Pericardium fibroblast (primary cell): Measurements from ENCODE around the gene CADPS. TPM values are rescaled to one million over a fixed set of nuclear protein-coding genes. Genes with fewer than 3 reads are reported as not detected.

Experiments used
- total RNA-seq: library from RNA; depleted of rRNA; stranded (reverse); fragments of >200 nt; gene quantifications from 2 replicates; pipeline ENCODE4 v1.2.3, GENCODE V29; 2015

The CADPS gene
- under 0.01 TPM in 1 of 2 replicates, not detected in the other for total RNA-seq

DNA sequence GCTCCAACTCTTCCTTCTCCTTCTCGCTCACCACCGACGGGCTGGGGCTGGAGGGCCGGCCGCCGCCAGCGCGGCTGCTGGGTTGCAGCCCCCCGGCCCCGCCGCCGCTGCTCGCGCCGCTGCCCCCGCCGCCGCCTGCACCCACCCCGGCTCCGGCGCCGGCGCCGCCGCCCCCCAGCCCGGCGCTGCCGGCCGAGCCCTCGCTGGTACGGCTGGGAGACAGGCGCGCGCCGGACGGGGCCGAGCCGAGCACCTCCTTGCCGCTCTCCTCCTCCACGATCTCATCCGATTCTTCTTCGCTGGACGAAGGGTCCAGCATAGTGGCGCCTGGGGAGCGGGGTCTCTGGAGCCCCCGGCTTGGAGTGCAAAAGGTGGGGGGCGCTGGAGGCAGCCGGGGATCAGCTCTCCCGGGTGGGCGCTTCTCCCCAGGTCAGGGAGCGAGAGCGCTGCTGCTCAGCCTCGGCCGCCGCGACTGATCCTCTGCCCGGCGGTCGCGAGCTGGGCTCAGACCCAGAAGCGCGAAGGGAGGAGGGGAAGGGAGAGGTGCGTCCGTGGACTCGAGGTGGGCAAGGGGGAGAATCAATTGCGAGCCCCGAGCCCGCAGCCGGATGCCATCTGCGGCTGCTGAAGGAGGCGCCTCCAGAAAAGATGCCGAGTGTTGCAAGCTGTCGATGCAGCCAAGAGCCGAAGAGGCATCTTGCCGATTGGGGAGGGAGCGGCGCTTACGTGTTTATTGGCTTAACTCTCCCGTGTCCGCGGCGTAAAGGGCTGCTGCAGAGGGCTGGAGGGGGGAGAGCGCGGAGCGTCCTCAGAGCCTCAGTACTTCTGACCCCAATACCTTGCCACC lies at the start of gene CADPS:
CADPS (minus strand) TSS at position 706 of the 847 bp plus-strand sequence; CDS start at position 319, 387 bp downstream.

DNA sequence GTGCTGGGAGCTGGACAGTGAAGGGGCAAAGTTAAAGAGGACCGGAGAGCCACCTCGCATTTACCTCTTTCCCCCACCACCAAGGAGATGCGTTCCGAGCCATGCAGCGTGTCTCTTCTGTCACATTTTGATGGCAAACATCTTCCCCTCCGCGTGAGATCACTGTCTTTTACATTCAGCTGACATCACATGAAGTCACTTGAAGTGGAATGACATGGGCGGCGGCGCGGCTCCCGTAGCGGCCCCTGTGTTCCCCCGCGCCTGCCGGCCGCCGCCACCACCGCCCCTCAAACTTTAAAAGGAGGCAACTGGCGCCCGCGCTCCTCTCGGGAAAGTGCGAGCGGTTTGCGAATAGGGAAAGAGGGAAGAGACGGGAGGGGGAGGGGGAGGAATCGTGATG lies 502.0 kb downstream of the CADPS start, which contains the start of gene FEZF2:
FEZF2 (minus strand) TSS at position 336 of the 400 bp plus-strand sequence. CDS start 682 bp downstream, outside the sequence.

